Astrocyte (in vitro differentiated cells and primary cell): ENCODE results near the gene ARHGAP19. TPM values are rescaled to one million over a fixed set of nuclear protein-coding genes. Genes with fewer than 3 reads are reported as not detected.

ENCODE experiments used
- DNase-seq: peaks from one replicate; pipeline ENCODE4 v3.0.0-alpha.2; 2010; ENCODE audit warnings: low read depth
- FAIRE-seq: peaks from 2 replicates; lab custom pipeline; 2011; peaks lifted over from hg19 to GRCh38; lab: Jason Lieb, UNC
- H2AFZ ChIP-seq: 2 replicates; pipeline ENCODE4 v1.6.0; 2012; ENCODE audit warnings: low read depth, low read length, inconsistent platforms
- H3K27ac ChIP-seq: 2 replicates; pipeline ENCODE4 v1.5.1; 2011; ENCODE audit warnings: low read depth, low read length, inconsistent platforms
- H3K27me3 ChIP-seq: 2 replicates; pipeline ENCODE4 v1.6.0; 2011; ENCODE audit warnings: low read length, inconsistent platforms; ENCODE audit not compliant: insufficient read depth
- H3K36me3 ChIP-seq: 2 replicates; pipeline ENCODE4 v1.5.1; 2011; ENCODE audit warnings: low read length, inconsistent platforms; ENCODE audit not compliant: insufficient read depth
- H3K4me1 ChIP-seq: 2 replicates; pipeline ENCODE4 v1.5.1; 2011; ENCODE audit warnings: low read length, inconsistent platforms; ENCODE audit not compliant: insufficient read depth
- H3K4me2 ChIP-seq: 2 replicates; pipeline ENCODE4 v1.6.0; 2012; ENCODE audit warnings: low read length, inconsistent platforms
- H3K4me3 ChIP-seq: 2 replicates; pipeline ENCODE4 v1.5.1; 2011; ENCODE audit warnings: low read depth, mild to moderate bottlenecking, low read length, inconsistent platforms; ENCODE audit not compliant: insufficient read depth
- H3K79me2 ChIP-seq: 2 replicates; pipeline ENCODE4 v1.6.0; 2012; ENCODE audit warnings: mild to moderate bottlenecking, low read length, inconsistent platforms; ENCODE audit not compliant: insufficient read depth
- H3K9ac ChIP-seq: 2 replicates; pipeline ENCODE4 v1.6.0; 2012; ENCODE audit warnings: mild to moderate bottlenecking, low read length, inconsistent platforms
- H3K9me3 ChIP-seq: 2 replicates; pipeline ENCODE4 v1.5.1; 2012; ENCODE audit warnings: low read depth, mild to moderate bottlenecking, low read length, inconsistent platforms; ENCODE audit not compliant: insufficient read depth
- H4K20me1 ChIP-seq: 2 replicates; pipeline ENCODE4 v1.6.0; 2012; ENCODE audit warnings: low read length, inconsistent platforms; ENCODE audit not compliant: insufficient read depth
- H3K27ac Mint-ChIP-seq: one replicate; pipeline ENCODE4 v1.8.0; 2021; ENCODE audit warnings: mild to moderate bottlenecking, mixed read lengths; ENCODE audit not compliant: unreplicated experiment
- H3K27me3 Mint-ChIP-seq: one replicate; pipeline ENCODE4 v1.8.0; 2021; ENCODE audit warnings: low read depth, mixed read lengths; ENCODE audit not compliant: unreplicated experiment
- H3K36me3 Mint-ChIP-seq: one replicate; pipeline ENCODE4 v1.8.0; 2021; ENCODE audit warnings: low read depth, mixed read lengths; ENCODE audit not compliant: unreplicated experiment
- H3K4me1 Mint-ChIP-seq: one replicate; pipeline ENCODE4 v1.8.0; 2021; ENCODE audit warnings: low read depth, mixed read lengths; ENCODE audit not compliant: unreplicated experiment
- H3K4me3 Mint-ChIP-seq: one replicate; pipeline ENCODE4 v1.8.0; 2021; ENCODE audit warnings: mild to moderate bottlenecking, moderate library complexity, mixed read lengths; ENCODE audit not compliant: unreplicated experiment
- H3K9me3 Mint-ChIP-seq: one replicate; pipeline ENCODE4 v1.8.0; 2021; ENCODE audit warnings: mild to moderate bottlenecking, mixed read lengths; ENCODE audit not compliant: unreplicated experiment
- EZH2 ChIP-seq: IDR thresholded peaks from 2 replicates; pipeline ENCODE4 v1.6.1; 2012; ENCODE audit warnings: mild to moderate bottlenecking, low read length, inconsistent platforms; ENCODE audit not compliant: insufficient read depth
- total RNA-seq: library from RNA; stranded (reverse); gene quantifications from 2 replicates; pipeline ENCODE4 v1.2.1, GENCODE V29; 2021
- TF ChIP-seq, protein P1 (sequence below): IDR thresholded peaks from 2 replicates; pipeline ENCODE4 v1.5.1; 2011; ENCODE audit warnings: low read depth, mild to moderate bottlenecking, inconsistent platforms, low read length, moderate library complexity; ENCODE audit not compliant: insufficient read depth

The ARHGAP19 gene
- total RNA-seq, 1 donor from 2014 or later: 9.0 TPM

DNA sequence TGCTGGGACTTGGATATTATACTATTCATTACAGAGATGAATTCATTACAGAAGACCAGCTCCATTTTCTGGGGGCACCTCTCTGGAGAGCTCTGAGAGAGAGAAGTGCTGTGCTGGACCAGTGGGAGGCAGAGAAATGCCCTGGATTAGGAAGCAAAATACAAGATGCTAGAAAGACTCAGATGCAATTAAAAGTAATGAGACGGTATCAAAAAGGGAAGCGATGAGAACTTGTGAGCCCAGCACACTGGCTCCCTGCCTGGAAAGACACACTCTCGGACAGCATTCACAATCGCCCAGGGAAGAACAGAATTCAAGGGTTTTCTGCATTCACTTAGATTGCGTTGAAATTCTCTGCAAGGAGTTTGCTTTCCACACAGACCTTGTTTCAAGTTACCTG, 45.6 kb upstream of the ARHGAP19 start:
- no peak overlapping the region for H3K4me2 ChIP-seq

DNA sequence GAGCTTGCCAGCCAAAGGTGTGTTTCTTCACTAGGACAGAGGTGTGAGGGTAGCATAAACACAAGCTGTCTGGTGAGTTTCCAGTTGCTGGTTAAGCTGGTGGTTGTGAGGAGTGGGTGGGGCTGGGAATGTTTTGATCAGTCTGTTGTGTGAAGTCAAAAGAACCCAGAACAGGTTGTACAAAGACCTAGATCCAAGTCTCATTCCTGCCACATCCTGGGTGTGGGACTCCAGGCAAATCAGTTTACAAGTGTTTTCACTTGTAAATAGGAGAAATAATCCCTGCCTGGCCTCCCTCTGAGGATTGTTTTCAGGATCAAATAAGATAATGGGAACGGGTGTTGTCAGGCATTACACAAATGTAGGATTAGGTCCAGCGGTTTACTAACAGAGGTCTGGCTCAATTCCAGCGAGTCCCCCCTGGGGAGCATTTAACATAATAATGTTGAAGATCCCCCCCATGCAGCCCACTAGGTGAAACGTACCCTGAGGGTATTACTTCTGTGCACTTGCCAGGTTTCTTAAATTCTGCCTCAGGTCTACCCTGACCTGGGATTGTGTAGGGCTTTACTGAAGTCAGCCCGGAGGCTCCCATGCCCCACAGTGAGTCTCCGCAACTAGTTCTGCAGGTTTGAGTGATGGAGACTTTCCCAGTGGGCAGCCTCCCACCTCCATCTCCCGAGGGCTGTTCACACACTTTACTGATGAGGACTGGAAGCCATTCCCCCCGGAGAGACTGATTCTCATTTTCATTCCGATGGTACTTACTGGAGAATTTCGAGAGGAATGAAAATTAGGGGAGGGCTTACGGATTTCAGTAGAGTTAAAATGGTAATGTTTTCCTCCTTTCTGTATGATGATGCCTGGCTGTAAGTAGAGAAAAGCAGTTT, 44.8 kb upstream of the ARHGAP19 start:
- Histone ChIP-seq H3K4me1 (peaks cover 7% of the 10 kb centered on the region), H3K9ac (no peak overlapping the region), H3K36me3 (no peaks in the 10 kb centered on the region), H3K79me2 (peaks cover 7% of the 10 kb centered on the region), H3K9me3 (no peaks in the 10 kb centered on the region), H2AFZ (no peak overlapping the region), H3K4me3 (no peak overlapping the region), H3K27ac (no peak overlapping the region), H4K20me1 (peaks cover 2% of the 10 kb centered on the region), H3K4me2 (no peak overlapping the region), H3K27me3 (peaks cover 27% of the 10 kb centered on the region)
- Mint-ChIP-seq H3K27ac (no peak overlapping the region), H3K36me3 (no peaks in the 10 kb centered on the region), H3K9me3 (no peaks in the 10 kb centered on the region), H3K4me3 (no peak overlapping the region), H3K4me1 (peaks cover 16% of the 10 kb centered on the region), H3K27me3 (peaks cover 17% of the 10 kb centered on the region)
- FAIRE-seq: no peak
- no peak for DNase-seq
- TF ChIP-seq, protein P1, sequence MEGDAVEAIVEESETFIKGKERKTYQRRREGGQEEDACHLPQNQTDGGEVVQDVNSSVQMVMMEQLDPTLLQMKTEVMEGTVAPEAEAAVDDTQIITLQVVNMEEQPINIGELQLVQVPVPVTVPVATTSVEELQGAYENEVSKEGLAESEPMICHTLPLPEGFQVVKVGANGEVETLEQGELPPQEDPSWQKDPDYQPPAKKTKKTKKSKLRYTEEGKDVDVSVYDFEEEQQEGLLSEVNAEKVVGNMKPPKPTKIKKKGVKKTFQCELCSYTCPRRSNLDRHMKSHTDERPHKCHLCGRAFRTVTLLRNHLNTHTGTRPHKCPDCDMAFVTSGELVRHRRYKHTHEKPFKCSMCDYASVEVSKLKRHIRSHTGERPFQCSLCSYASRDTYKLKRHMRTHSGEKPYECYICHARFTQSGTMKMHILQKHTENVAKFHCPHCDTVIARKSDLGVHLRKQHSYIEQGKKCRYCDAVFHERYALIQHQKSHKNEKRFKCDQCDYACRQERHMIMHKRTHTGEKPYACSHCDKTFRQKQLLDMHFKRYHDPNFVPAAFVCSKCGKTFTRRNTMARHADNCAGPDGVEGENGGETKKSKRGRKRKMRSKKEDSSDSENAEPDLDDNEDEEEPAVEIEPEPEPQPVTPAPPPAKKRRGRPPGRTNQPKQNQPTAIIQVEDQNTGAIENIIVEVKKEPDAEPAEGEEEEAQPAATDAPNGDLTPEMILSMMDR: no peak
- no peak for TF ChIP-seq EZH2

More for the DNA sequence above, 45.6 kb upstream of the ARHGAP19 start:
- no peak for DNase-seq
- FAIRE-seq: no peak
- TF ChIP-seq, protein P1: no peak
- no peak for TF ChIP-seq EZH2
- Histone ChIP-seq H3K27ac (no peak overlapping the region), H3K4me1 (peaks cover 6% of the 10 kb centered on the region), H3K9me3 (no peaks in the 10 kb centered on the region), H4K20me1 (no peaks in the 10 kb centered on the region), H3K4me3 (no peak overlapping the region), H3K79me2 (peaks cover 6% of the 10 kb centered on the region), H3K36me3 (no peaks in the 10 kb centered on the region), H2AFZ (no peak overlapping the region), H3K27me3 (peaks cover 27% of the 10 kb centered on the region), H3K9ac (no peak overlapping the region)
- Mint-ChIP-seq H3K4me3 (no peak overlapping the region), H3K27ac (no peak overlapping the region), H3K36me3 (no peaks in the 10 kb centered on the region), H3K27me3 (peaks cover 17% of the 10 kb centered on the region), H3K4me1 (peaks cover 11% of the 10 kb centered on the region), H3K9me3 (no peaks in the 10 kb centered on the region)

GRCh38 chr10:97336446-97336845, 44.0 kb upstream of the ARHGAP19 start:
- H3K36me3 ChIP-seq: no peaks in the 10 kb centered on the region
- Mint-ChIP-seq H3K36me3 (no peaks in the 10 kb centered on the region), H3K4me1 (peaks cover 21% of the 10 kb centered on the region), H3K27ac (no peak overlapping the region), H3K4me3 (no peak overlapping the region), H3K27me3 (peaks cover 15% of the 10 kb centered on the region), H3K9me3 (no peaks in the 10 kb centered on the region)
- DNase-seq: no peak
- H4K20me1 ChIP-seq: peaks cover 7% of the 10 kb centered on the region
- peaks cover 11% of the 10 kb centered on the region for H3K4me1 ChIP-seq
- no peak overlapping the region for H2AFZ ChIP-seq
- no peak overlapping the region for H3K4me2 ChIP-seq
- peaks cover 29% of the 10 kb centered on the region for H3K27me3 ChIP-seq
- FAIRE-seq: no peak
- H3K79me2 ChIP-seq: peaks cover 7% of the 10 kb centered on the region
- no peak overlapping the region for H3K4me3 ChIP-seq
- TF ChIP-seq, protein P1: no peak
- TF ChIP-seq EZH2: no peak
- no peaks in the 10 kb centered on the region for H3K9me3 ChIP-seq
- no peak overlapping the region for H3K27ac ChIP-seq
- no peak overlapping the region for H3K9ac ChIP-seq
